CD14-positive monocyte (primary cell): ENCODE data around the gene FKBP2. TPM values are rescaled to one million over a fixed set of nuclear protein-coding genes. Genes with fewer than 3 reads are reported as not detected.
A peak's percentile ranks its signal among the peaks of the same experiment; 100 is the strongest.

Experiments used
- DNase-seq, 3 donors: peaks; one replicate each; pipeline ENCODE4 v3.0.0-alpha.2; 2011 to 2022
- H2AFZ ChIP-seq: 2 replicates; pipeline ENCODE4 v1.6.0; 2012; ENCODE audit warnings: mild to moderate bottlenecking, low read depth, low read length, inconsistent platforms; ENCODE audit not compliant: insufficient read depth, poor library complexity, severe bottlenecking
- H3K27ac ChIP-seq, 2 donors: 1 replicate in 1 of 2; 2 replicates in 1 of 2; pipeline ENCODE4 v1.5.1; 2012 to 2013; ENCODE audit warnings: low read length in 2 of 2, control low read depth in 1 of 2, inconsistent platforms in 1 of 2, low read depth in 1 of 2, mild to moderate bottlenecking in 1 of 2
- H3K27me3 ChIP-seq, 2 donors: one replicate each; pipeline versions ENCODE4 v1.6.0 to v1.6.1; 2011 to 2013; ENCODE audit warnings: low read length in 2 of 2; ENCODE audit not compliant: control insufficient read depth in 2 of 2, insufficient read depth in 2 of 2
- H3K36me3 ChIP-seq, 2 donors: replicated peaks in 1 of 2; 1 replicate in 1 of 2; 2 replicates in 1 of 2; pipeline versions ENCODE4 v1.5.1 to v1.6.1; 2012 to 2013; ENCODE audit warnings: low read length in 2 of 2, control low read depth in 1 of 2, inconsistent platforms in 1 of 2, mild to moderate bottlenecking in 1 of 2; ENCODE audit not compliant: insufficient read depth in 2 of 2, control insufficient read depth in 1 of 2
- H3K4me1 ChIP-seq, 2 donors: 1 replicate in 1 of 2; 2 replicates in 1 of 2; pipeline versions ENCODE4 v1.5.1 to v1.6.1; 2012 to 2013; ENCODE audit warnings: low read length in 2 of 2, control low read depth in 1 of 2, inconsistent platforms in 1 of 2, mild to moderate bottlenecking in 1 of 2, moderate library complexity in 1 of 2; ENCODE audit not compliant: insufficient read depth in 2 of 2, control insufficient read depth in 1 of 2
- H3K4me2 ChIP-seq: replicated peaks from 2 replicates; pipeline ENCODE3; 2012; ENCODE audit warnings: low read length, moderate library complexity, mild to moderate bottlenecking; ENCODE audit not compliant: poor library complexity, severe bottlenecking; ENCODE audit errors: extremely low read depth
- H3K4me3 ChIP-seq, 3 experiments: fragments of 200-600 bp in 1 of 3; sonication (generic) in 1 of 3; replicated peaks in 1 of 3; 1 replicate in 2 of 3; 2 replicates in 1 of 3; pipeline ENCODE4 v1.5.1; 2011 to 2013; ENCODE audit warnings: low read length in 3 of 3, mild to moderate bottlenecking in 3 of 3, control low read depth in 2 of 3, low read depth in 2 of 3, inconsistent platforms in 1 of 3, moderate library complexity in 1 of 3
- H3K79me2 ChIP-seq: 2 replicates; pipeline ENCODE4 v1.6.0; 2012; ENCODE audit warnings: mild to moderate bottlenecking, control low read depth, inconsistent platforms, low read length, moderate library complexity; ENCODE audit not compliant: insufficient read depth
- H3K9ac ChIP-seq: 2 replicates; pipeline ENCODE4 v1.6.0; 2017; ENCODE audit warnings: low read length, mild to moderate bottlenecking; ENCODE audit not compliant: insufficient read depth, poor library complexity, severe bottlenecking
- H3K9me3 ChIP-seq, 2 donors: replicated peaks in 1 of 2; 1 replicate in 1 of 2; 2 replicates in 1 of 2; pipeline versions ENCODE4 v1.5.1 to v1.6.1; 2012 to 2013; ENCODE audit warnings: low read length in 2 of 2, control low read depth in 1 of 2; ENCODE audit not compliant: control insufficient read depth in 1 of 2, insufficient read depth in 1 of 2
- H4K20me1 ChIP-seq: 2 replicates; pipeline ENCODE4 v1.6.0; 2012; ENCODE audit warnings: mild to moderate bottlenecking, low read length, control low read depth, moderate library complexity; ENCODE audit not compliant: insufficient read depth
- H3K27ac Mint-ChIP-seq, 7 donors: one replicate each; pipeline ENCODE4 v1.8.0; 2020; ENCODE audit warnings: mild to moderate bottlenecking in 7 of 7, mixed read lengths in 7 of 7, moderate library complexity in 6 of 7, inconsistent platforms in 2 of 7
- H3K27me3 Mint-ChIP-seq, 3 donors: one replicate each; pipeline ENCODE4 v1.8.0; 2021 to 2022; ENCODE audit warnings: low read depth in 3 of 3, mild to moderate bottlenecking in 3 of 3, mixed read lengths in 3 of 3, moderate library complexity in 3 of 3, inconsistent platforms in 1 of 3
- H3K36me3 Mint-ChIP-seq, 2 donors: one replicate each; pipeline ENCODE4 v1.8.0; 2020; ENCODE audit warnings: mixed read lengths in 2 of 2, inconsistent platforms in 1 of 2, mild to moderate bottlenecking in 1 of 2
- H3K4me1 Mint-ChIP-seq: one replicate; pipeline ENCODE4 v1.8.0; 2020; ENCODE audit warnings: mild to moderate bottlenecking, mixed read lengths
- H3K4me3 Mint-ChIP-seq, 2 donors: one replicate each; pipeline ENCODE4 v1.8.0; 2020; ENCODE audit warnings: mild to moderate bottlenecking in 2 of 2, mixed read lengths in 2 of 2, moderate library complexity in 1 of 2
- H3K9me3 Mint-ChIP-seq, 7 donors: one replicate each; pipeline ENCODE4 v1.8.0; 2020 to 2022; ENCODE audit warnings: mixed read lengths in 7 of 7, mild to moderate bottlenecking in 6 of 7, moderate library complexity in 6 of 7, inconsistent platforms in 2 of 7
- CTCF ChIP-seq: fragments of 200-600 bp; IDR thresholded peaks from one replicate; pipeline ENCODE4 v1.8.0; 2022; ENCODE audit warnings: antibody characterized with exemption, mild to moderate bottlenecking
- WGBS: methylation state at CpG from one replicate; pipeline ENCODE4 v1.1.5; 2013; ENCODE audit warnings: missing lambda C conversion rate; ENCODE audit not compliant: insufficient coverage; 5-methylcytosine and 5-hydroxymethylcytosine counted together
- intact Hi-C, 2 donors: fragments of 100-400 bp; cut with micrococcal nuclease; formaldehyde crosslinking; loops; one replicate each; pipeline versions ENCODE4 v1.15.0 to v1.15.1; 2023
- polyA plus RNA-seq, 3 donors: library from polyadenylated mRNA; depleted of rRNA in 1 of 3; unstranded in 2 of 3; stranded (reverse) in 1 of 3; fragments of 300-500 nt in 2 of 3; fragments of >200 nt in 1 of 3; fragmentation: Illumina TruSeq in 2 of 3; gene quantifications; 1 replicate in 2 of 3; 2 replicates in 1 of 3; pipeline ENCODE4 v1.2.3, GENCODE V29; 2012 to 2021

Gene FKBP2
- polyA plus RNA-seq, 3 donors, result 38.9 to 80.7 (median 71.1) TPM

- Histone ChIP-seq H2AFZ (no peak within 1 kb of the TSS), H3K4me2 (peak within 1 kb of the TSS; percentile 54), H3K27ac (no peak within 1 kb of the TSS), H4K20me1 (no peaks in the 10 kb centered on the region), H3K27me3 (peaks cover 43 to 57% of the 10 kb centered on the region in 2 donors), H3K79me2 (no peaks in the 10 kb centered on the region), H3K4me3 (peak within 1 kb of the TSS in 1 of 3 experiments; percentile 25), H3K4me1 (peaks cover 5 to 19% of the 10 kb centered on the region in 2 donors), H3K9me3 (peaks cover 4 to 29% of the 10 kb centered on the region in 2 donors), H3K36me3 (no peaks in the 10 kb centered on the region), H3K9ac (no peak within 1 kb of the TSS)
- Mint-ChIP-seq H3K4me3 (peak within 1 kb of the TSS in 1 of 2 donors; percentile 81), H3K27me3 (peaks cover 57 to 76% (median 61%) of the 10 kb centered on the region in 3 donors), H3K4me1 (peaks cover 13% of the 10 kb centered on the region), H3K36me3 (peaks cover 5 to 15% of the 10 kb centered on the region in 2 donors), H3K9me3 (peaks cover 0 to 20% (median 3%) of the 10 kb centered on the region in 7 donors), H3K27ac (no peak within 1 kb of the TSS)
- no peak for TF ChIP-seq CTCF
- WGBS, result 4% methylated on average over 45 of the region's 45 CpGs
- intact Hi-C loops, result no loop called here
- no peak for DNase-seq
These were observed 50.4 kb downstream of the FKBP2 start, which contains the start of gene KCNK4 for GRCh38 chr11:64291262-64291751. TSS of gene KCNK4 (plus strand) at chr11:64291302. CDS start at chr11:64293019, 1,717 bp downstream.

DNA sequence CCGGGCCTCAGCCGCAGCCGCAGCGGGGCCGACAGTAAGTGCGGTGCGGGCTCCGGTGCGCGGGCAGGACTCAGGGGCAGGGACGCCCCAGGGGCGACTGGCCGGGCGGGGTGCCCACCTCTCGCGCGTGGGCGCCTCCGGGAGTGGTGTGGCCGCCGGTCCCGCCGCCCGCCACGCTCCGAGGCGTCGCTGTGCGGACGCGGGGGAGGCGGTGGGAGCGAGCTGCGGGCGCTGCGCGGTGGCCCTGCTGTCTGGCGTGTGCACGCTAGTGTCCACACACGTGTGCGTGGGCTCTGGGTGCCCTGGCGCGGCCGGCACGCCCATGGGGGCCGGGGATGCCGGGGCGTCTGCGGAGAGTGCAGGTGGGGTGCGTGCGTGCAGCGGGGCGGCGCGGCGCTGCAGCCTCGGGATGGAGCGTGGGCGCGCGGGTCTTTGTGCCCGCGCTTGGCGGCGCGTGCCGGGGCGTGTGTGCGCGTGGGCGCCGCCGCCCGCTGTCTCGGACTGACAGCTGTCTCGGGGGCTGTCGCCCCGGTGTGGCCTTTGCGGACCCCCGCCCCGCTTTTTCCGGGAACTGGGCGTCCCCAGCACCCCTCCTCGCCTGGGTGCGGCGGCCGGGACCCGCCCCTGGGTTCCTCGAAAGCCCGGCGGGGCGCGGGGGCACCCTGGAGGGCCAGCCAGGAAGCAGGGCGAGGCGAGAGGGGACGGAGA, 51.0 kb downstream of the FKBP2 start:
- WGBS, result under 1% methylated on average over 95 of the region's 96 CpGs
- peaks cover 49 to 63% of the 10 kb centered on the region in 2 donors for H3K27me3 ChIP-seq
- Mint-ChIP-seq H3K4me1 (peaks cover 7% of the 10 kb centered on the region), H3K27me3 (peaks cover 63 to 82% (median 67%) of the 10 kb centered on the region in 3 donors), H3K27ac (no peak overlapping the region), H3K4me3 (peak overlapping the region in 1 of 2 donors; percentile 70), H3K36me3 (peaks cover 5 to 15% of the 10 kb centered on the region in 2 donors), H3K9me3 (peaks cover 0 to 20% (median 3%) of the 10 kb centered on the region in 7 donors)
- H4K20me1 ChIP-seq, result no peaks in the 10 kb centered on the region
- peak overlapping the region in 1 of 3 experiments; percentile 25 for H3K4me3 ChIP-seq
- H3K4me2 ChIP-seq, result peak overlapping the region; percentile 54
- H3K36me3 ChIP-seq, result no peaks in the 10 kb centered on the region
- H2AFZ ChIP-seq, result no peak overlapping the region
- no peak overlapping the region for H3K27ac ChIP-seq
- no peak for DNase-seq
- H3K79me2 ChIP-seq, result no peaks in the 10 kb centered on the region
- TF ChIP-seq CTCF, result no peak
- peaks cover 4 to 35% of the 10 kb centered on the region in 2 donors for H3K9me3 ChIP-seq
- H3K9ac ChIP-seq, result no peak overlapping the region
- intact Hi-C loops, result no loop called here
- peaks cover 5 to 15% of the 10 kb centered on the region in 2 donors for H3K4me1 ChIP-seq
